LNCAP (cell line): Measurements from ENCODE around the gene CALHM2.

Experiments used
- TF ChIP-seq, protein P1 (sequence below): fragments of 450-650 bp; IDR thresholded peaks from 2 replicates; pipeline ENCODE4 v1.5.1; 2017; ENCODE audit warnings: mild to moderate bottlenecking

Gene CALHM2

DNA sequence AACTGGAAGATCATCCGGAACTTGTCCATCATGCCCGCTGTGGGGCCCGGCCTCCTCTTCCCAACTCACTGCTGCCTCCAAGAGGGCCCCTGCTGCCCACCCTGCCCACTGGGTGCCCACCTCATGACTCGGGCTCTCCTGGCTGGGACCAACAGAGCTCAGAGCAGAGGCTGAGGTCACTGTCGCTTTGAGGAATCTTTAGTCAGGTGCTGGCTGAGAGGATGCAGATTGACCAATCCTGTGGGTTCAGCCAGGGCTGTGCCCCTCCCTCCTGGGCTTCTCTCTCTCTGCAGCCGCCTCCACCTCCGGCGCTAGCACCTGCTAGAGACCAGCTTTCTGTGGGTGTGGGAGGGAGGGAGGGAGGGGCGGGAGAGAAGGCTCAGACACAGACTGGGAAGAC lies 6.5 kb upstream of the CALHM2 start, which contains the start of gene CALHM1:
CALHM1 (minus strand) TSS at position 181 of the 400 bp plus-strand sequence; CDS start at position 32, 149 bp downstream.
- TF ChIP-seq, protein P1, sequence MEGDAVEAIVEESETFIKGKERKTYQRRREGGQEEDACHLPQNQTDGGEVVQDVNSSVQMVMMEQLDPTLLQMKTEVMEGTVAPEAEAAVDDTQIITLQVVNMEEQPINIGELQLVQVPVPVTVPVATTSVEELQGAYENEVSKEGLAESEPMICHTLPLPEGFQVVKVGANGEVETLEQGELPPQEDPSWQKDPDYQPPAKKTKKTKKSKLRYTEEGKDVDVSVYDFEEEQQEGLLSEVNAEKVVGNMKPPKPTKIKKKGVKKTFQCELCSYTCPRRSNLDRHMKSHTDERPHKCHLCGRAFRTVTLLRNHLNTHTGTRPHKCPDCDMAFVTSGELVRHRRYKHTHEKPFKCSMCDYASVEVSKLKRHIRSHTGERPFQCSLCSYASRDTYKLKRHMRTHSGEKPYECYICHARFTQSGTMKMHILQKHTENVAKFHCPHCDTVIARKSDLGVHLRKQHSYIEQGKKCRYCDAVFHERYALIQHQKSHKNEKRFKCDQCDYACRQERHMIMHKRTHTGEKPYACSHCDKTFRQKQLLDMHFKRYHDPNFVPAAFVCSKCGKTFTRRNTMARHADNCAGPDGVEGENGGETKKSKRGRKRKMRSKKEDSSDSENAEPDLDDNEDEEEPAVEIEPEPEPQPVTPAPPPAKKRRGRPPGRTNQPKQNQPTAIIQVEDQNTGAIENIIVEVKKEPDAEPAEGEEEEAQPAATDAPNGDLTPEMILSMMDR, result no peak

DNA sequence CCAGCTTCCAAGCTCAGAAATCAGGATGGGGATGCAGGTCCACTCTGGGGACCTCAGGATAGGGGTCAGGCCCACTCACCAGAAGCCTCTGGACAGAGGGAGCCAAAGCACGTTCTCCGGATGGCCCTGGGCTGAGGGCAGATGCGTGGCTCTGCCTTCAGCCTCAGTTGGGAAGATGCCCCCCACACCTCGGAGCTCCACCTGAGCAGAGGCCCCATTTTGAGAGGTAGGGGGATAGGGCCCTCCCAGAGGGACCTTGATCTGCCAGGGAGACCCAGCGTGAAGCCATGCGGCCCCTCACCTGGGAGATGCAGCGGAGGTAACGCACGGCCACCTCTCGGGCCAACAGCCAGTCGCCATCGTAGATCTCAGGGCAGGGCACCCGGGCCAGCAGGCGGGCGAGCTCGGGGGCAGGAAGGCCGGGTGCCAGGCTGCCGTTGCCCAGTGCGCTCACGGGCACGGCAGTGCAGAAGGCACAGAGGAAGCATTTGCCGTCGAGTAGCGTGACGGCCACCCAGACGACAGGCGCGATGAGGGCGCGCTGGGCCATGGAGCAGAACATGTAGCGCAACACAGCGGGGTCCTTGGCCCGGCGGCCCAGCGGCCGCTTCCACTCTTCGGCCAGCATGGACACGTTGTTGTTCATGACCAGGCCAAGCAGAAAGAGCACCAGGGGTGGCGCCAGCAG lies 5.9 kb upstream of the CALHM2 start:
- TF ChIP-seq, protein P1, result no peak

DNA sequence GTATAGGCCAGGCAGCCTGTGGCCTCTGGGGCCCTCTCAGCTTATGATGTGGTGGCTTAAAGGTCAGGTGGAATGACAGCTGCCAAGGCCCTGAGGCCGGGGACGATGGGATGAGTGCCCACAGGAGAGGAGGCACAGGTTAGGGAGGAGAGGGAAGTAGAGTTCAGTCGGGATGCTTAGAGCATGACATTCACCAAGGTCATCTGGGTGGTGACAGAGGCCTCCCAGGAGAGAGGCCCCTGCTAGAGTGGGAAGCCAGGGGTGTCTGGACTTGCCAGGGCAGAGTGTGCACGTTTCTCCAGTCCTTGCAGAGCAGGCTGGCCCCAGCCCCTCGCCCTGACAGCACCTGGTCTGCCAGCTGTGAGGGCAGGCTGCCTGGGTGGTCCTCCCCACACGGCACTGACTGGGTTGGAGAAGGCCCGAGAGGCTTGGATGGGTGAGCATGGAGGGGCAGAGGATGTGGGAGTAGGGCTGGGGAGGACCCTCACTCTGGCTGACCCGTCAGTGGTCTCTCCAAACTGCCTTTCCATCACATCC lies 5.1 kb upstream of the CALHM2 start:
- TF ChIP-seq, protein P1, result no peak

DNA sequence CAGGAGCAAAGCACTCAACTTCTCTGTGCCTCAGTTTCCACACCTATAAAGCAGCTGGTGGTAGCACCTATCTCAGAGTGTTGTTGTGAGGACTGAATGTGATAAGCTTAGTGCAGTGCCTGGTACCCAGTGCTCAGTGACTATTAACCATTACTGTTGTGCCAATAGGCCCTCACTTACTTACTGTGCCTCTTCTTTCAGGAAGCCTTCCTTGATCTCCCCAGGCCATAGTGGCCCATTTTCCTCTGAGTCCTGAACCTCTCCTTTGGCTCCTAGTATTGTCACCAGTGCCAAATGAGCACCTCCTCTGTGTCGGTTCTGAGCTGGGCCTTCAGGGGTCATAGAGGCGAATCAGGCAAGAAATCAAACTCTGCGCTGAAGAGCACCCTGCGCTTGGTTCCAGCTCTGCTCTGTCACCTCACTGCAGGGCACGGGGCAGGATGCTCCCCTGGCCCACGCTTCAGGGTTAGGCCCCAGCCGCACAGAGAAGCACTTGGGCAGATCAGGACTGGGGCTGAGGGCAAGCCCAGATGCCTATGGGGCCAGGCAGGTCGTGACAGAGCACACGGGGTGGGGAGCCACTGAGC lies 4.0 kb upstream of the CALHM2 start:
- TF ChIP-seq, protein P1, result no peak

DNA sequence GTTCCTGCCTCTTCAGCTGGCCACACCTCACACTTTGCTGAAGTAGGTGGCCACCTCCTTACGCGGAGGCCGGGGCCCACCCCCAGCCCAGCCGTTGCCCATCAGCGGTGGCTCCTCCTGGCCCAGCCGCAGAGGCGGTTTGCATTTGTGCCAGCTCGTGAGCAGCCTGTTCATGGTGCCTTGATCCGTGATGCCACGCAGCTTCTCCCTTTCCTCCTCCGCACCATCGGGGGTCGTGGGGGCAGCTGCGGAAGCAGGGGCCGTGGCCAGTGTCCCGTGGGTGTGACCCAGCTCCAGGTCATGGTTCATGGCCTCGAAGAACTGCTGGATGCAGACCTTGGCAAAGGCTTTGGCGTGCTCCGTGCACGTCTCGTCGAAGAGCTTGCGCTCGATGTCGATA lies 3.1 kb upstream of the CALHM2 start:
- TF ChIP-seq, protein P1, result no peak

DNA sequence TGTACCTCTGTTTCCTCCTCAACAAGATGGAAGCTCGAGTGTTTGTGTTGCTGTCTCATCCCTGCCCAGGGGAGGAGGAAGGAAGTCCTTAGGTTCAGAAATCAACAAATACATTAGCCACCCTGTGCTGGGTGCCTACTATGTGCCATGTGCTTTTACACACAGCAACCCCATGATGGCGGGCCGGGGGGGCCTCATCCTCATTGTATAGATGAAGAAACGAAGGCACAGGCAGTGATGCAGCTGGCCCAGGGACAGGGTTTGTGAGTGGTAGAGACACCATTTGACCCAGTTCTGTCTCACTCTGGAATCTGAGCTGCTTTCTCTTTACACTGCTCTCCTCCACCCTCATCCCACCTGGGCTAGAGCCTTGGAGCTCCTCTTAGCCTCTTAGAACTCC lies 1.9 kb upstream of the CALHM2 start:
- TF ChIP-seq, protein P1, result no peak

DNA sequence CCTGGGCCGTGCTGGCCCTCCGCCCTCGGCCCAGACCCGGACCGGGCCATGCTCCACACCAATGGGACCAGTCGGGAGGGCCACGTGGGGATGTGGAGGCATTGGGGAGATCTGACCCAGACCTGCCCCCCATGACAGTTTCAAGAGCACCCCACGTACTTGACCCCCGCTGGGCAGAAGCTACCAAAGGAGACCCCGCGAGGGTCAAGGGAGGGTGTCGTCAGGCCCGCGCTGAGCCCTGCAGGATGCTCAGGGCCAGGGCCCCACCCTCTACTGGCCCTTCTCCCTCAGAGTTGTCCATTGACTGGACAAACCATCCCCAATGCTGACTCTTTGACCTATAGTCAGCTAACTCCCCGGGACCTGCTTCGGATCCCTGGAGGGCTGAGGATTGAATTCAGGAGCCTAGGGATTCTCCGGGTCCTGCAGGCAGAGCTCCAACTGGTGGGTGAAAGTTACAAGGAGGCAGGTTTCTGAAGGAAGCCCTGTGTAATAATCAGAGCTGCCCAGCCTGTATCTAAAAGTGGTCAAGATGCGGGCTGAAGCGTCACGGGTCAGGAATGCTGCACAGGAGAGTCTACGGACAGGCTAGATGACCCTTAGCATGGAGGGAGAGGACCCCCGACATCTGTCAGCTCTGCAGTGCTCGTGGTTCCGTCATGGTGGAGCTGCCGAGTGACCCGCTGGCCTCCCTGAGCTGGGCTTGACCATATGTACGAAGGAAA lies 498 bp upstream of the CALHM2 start:
- TF ChIP-seq, protein P1, result no peak
